HG02870 (cell line): ENCODE data around the gene SP2.

Experiments
- ATAC-seq: cut with Tn5 transposase; IDR thresholded peaks from one replicate; pipeline ENCODE4 v1.9.1; 2021; ENCODE audit warnings: mild to moderate bottlenecking, moderate library complexity; ENCODE audit not compliant: unreplicated experiment

SP2 gene

DNA sequence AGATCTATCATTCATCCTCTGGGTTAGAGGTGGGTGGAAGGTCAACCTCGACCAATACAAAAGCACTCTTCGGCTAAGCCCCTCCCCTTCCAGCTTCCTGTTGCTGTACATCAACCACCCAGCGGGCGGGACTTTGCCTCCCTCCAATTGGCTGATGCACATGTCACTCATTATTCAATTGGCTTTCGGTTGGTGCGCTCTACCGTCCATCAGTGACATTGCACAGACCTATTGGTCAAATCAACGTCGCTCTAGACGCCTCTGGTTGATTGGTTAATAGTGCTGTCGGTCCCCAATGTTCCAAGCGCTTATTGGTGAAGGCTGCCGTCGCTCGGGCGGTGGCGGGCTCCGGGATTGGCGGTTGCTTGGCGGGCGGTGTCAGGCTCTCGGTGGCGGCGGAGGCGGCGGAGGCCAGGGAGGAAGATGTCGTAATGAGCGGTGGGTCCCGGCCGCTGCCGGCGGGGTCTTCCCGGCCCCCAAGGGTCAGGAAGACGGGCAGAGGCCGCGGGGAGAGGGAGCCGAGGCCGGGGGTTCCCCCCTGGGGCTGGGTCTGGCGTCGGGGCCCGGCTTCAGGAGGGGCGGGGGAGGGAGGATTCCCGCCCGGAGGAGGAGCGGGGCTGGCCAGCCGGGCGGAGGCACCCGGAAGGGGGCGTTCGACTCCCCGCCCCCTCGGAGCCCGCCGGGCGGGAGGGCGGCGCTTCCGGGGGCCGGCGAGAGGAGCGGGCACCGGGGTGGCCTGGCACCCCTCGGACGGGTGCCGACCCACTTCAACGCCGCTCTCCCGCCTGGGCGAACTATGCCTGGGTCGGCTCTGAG is at the start of gene SP2:
SP2 (plus strand) TSS at position 381 of the 816 bp plus-strand sequence; CDS start at position 432, 51 bp downstream.
- peak; percentile 89 for ATAC-seq

DNA sequence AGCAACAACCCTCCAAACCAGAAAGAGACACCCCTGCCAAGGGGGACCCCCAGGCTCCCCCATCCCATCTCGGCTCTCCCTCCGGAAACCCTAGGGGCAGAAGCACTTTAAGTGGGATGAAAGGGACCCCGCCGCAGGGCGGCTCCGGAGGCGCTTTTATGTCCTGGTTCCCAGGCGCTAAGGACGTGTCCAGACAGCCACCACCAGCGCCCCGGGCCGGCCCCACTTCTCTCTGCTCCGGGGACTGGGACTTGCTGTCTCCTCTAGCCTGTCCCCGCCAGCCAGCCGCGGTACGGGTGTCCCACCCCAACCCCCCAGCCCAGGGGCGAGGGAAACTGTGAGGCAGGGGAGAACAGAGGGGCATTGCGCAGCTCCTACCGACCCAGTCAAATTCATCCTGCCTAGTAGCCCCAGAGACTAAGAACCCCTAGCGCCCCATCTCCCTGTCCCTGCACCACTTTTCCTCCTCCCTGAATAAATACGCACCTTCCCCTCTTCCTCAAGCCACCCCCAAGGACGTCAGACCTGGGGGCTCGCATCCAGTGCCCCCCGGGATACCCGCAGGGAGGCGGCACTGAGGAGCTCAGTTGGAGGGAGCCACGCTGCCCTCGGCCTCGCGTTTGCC is 49.2 kb upstream of the SP2 start:
- ATAC-seq, result no peak

DNA sequence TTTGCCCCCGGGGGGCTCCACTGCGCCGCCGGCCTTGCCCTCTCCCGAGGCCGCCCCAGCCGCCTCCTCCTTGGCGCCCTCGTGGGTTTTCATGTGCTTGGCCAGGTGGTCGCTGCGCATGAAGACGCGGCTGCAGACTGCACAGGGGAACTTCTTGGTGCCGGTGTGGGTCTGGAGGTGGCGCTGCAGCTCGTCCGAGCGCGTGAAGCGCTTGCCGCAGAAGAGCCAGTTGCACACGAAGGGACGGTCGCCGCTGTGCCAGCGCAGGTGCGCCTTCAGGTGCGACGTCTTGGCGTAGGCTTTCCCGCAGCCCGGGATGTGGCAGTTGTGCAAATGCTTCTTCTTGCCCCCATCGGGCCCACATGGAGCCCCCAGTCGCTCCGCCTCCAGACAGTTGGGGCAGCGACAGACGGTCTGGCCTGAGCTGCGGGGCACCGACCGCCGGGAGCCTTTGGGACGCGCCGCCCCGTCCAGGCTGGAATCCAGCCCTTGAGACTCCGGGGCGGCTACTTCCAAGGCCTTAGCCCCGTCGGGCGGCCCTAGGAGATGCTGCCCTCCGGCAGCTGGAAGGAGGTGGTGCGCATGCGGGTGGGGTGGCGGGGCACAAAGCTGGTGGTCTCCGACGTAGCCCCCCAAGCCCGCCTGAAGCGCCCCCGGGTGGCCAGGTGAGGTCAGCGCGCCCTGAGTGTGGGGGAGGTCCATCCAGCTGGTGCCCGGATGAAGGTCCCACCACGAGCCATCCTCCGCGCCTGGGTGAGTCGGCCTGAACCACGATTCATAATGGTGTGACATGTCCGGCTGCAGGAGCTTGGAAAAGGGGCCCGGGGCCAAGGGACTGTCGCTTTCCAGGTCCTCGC is 48.5 kb upstream of the SP2 start:
- ATAC-seq, result no peak

DNA sequence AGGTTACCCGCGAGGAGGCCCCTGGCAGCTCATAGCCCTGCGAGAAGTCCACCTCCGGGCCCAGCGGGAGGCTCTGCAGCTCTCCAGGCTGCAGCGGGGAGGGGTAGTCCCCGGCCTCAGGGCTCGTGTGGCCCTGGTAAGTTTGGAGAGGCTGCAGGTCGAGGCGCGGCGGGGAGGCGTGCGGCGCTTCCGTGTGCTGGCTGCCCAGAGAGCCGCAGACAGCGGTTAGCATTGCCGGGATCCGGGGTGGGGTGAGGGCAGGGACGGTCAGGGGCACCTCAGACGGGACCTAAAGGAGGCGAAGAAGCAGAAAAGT is 47.9 kb upstream of the SP2 start:
- ATAC-seq, result no peak

DNA sequence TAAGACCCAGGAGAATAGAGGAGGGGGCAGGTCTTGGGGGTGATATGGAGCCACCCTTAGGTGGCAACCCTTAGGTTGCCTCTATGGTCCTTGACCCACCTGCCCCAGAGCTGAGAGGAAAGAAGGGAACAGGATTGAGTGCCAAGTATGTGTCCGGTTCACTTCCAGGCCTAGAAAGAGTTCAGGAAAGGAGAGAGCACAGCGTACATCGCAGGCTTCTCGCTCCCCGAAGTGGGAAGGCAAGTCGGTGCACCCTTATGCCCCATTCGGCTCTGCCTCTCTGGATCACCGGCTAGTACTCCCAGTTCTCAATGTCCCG is 45.7 kb upstream of the SP2 start:
- ATAC-seq, result no peak

DNA sequence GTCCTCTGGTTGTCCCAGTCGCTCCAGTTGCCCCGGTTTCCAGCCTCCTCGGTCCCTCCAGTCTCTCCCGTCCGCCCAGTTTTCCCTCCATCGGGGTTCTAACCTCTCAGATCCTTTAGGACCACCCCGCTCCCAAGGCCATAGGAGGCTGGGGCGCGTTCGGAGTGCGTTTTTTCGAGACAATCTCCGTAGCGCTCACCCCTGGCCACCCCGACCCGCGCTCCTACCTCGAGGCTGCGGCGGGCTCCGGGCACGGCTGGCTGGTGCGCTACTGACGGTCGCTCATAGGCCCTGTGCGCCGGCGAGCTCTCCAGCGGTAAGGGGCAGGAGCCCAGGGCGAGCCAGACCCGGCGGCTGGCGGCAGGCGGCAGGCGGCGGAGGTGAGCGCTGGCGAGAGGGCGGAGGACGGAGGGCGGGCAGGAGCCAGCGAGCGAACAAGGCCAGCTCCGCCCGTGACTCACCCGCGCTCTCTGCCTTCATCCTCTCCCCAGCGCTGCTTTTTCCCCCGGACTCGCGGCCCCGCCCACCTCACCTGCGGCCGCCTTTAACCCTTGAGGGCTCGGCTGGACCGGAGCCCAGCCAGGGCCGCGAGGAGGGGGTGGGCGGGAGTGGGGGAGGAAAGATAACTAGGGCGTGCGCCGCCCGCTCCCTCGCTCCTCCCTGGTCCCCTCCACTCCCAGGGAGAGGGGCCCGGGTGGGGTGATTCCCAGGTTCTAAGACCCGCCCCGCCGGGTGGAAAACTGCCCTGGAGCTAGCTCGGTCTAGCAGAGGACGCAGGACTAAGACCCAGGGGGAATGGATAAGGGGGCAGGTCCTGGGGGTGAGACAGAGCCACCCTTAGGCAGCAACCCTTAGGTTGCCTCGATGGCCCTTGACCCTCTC is 45.1 kb upstream of the SP2 start, which contains the start of gene SP6:
SP6 (minus strand) TSS at position 472 of the 882 bp plus-strand sequence. CDS start 2,734 bp downstream, outside the sequence.
- no peak for ATAC-seq

DNA sequence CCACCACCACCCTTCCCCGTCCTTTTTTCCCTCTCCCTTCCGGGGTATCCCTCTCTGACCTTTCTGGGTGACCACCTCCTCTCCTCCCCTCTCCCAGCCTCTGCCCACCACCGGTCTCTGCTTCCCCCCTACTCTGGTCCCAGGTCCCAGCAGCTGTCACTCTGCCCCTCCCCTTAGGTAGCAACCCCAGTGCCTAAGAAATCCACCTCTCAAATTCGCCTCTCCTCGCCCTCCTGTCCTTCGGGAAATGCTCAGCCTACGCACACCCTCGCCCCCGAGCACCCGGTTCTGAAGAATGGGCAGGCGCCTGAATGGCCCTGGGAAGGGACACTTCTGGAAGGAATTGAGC is 44.3 kb upstream of the SP2 start:
- no peak for ATAC-seq

DNA sequence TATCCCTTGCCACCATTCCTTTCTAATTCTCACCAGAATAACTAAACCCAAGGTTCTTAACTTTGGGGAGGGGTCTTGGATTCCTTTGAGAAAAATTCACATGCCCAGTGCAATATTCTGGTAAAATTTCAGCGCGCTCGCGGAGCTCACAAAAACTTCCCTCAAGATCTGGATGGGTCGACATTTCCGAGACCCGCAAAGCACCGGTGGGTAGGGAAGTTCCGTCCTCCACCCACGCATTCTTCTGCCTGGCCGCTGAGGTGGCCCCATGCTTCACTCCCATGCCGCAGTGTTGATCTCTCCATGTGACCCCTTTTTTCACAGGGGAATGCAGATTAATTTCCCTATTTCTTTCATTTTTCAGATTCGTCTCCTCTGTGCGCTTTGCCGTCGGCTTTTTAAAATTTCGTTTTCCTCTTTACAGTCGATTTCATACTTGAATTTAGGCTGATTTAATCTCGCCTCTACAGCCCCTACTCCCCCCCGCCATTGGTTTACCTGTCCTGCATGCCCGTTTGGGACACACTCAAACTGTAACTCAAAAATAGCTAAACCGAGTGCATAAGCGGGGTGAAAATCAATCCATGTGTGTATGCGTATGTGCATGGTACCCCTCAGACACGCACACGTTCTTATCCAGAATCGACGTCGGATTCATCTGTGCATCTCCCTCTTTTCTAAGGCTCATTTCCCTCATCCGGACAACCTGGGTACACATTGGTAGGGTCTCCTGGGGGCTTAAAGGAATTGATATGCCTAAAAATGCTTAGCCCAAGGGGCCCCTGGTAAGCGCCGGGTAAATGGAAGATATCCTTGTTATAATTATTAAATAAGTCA is 43.7 kb upstream of the SP2 start:
- ATAC-seq, result no peak

DNA sequence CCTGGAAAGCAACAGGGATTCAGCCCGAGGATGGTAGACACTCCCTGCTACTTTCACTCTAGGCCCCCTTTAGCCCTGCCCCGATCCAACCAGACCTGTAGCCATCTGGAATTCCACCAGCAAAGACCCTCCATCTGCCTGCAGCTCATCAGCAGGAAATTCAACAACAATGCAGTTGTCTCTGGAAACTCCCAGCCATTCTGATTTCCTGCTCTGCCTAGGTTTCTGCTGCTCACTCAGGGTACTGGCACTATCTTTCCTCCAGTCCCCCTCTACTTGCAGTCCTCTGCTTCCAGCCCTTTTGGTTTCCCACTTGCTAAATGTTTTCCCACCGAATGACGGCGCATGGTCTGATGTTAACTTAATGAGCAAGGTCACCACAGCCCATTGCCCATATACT is 42.4 kb upstream of the SP2 start:
- no peak for ATAC-seq

DNA sequence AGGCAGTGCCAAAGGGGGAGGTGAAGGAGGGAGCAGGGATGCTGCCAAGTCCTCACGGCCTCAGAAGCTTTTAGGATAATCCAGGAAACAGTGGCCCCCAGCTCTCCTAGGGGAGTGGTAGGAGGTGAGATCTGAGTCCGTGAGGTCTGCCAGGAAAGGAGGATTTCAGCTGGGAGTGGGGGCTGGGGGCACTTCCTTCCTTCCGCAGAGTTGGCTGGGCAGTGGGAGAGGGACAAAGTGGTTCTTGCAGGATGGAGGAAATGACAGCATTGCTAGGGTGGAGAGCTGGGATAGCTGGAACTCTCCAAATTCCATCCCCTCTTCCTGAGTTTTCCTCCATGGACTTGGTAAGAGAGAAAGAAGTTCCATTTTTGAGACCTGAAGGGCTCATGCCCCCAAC is 40.3 kb upstream of the SP2 start:
- no peak for ATAC-seq

DNA sequence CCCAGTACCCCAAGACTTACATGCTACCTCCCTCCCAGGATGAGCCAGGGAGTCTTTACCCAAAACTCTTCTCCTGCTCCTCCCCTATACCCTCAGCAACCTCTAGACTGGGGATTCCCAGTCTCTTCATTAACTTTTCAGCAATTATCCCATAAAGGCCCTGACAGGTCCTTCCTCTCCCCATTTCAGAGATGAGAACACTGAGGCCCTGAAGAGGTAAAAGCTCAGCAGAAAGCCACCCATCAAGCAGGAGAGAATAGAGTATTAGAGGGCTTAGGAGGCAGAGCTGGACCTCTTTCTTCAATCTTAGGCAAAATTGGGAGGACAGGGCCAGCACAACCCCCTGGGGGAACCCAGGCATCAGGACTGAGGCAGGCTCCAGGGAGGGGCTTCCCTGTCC is 39.2 kb upstream of the SP2 start:
- no peak for ATAC-seq

DNA sequence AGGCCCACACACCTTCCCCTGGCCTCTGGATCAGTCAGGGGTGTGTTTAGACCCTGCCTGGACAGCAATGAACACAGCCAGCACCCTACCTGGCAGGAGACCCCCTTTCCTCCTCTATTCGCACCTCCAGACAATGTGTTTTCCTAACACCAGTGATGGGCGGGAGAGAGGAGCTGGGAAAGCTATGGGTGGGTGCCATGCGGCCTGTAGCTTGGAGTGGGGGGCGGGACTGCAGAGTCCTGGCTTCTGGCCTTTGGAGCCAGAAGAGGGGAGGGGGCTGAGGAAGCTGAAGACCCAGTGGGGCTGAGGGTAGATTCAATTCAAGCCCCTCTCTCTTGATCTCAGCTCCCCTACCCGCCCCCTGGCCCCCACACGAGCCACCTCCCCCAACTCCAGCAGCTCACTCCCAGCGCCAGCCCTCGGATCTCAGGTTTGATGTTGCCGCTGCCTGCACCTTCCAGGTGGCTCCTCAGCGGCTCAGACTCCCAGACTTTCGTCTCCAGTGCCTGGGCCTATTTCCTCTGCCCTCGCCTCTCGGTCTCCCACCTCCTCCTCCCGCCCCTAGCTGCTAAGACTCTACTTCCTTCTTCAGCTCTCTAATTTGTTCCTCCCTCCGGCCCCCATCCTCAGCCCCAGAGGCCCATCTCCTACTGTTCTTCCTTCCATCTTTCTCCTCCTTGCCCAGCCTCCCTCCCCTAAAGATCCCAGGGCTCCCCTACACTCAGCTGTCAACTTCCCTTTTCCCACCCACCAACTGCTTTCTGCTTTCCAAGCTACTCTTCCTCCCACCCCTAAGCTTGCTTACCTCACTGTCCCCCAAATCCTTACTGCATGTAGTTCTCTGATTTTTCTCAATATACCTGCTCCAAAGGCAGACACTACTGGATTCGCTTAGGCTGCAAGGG is 38.2 kb upstream of the SP2 start:
- ATAC-seq, result no peak

DNA sequence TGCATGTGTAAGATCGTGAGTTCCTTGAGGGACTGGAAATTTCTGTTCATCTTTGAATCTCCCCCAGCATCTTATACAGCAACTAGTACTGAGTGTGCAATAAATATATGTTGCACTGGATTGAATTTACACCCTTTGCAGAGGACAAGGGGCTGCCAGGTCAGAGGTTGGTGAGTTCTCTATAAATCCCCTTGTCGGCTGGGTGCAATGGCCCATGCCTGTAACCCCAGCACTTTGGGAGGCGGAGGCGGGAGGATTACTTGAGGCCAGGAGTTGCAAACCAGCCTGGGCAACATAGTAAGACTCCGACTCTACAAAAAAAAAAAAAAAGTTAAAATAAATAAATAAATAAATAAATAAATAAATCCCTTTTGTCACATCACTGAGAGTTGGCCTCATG is 35.6 kb upstream of the SP2 start:
- ATAC-seq, result no peak

DNA sequence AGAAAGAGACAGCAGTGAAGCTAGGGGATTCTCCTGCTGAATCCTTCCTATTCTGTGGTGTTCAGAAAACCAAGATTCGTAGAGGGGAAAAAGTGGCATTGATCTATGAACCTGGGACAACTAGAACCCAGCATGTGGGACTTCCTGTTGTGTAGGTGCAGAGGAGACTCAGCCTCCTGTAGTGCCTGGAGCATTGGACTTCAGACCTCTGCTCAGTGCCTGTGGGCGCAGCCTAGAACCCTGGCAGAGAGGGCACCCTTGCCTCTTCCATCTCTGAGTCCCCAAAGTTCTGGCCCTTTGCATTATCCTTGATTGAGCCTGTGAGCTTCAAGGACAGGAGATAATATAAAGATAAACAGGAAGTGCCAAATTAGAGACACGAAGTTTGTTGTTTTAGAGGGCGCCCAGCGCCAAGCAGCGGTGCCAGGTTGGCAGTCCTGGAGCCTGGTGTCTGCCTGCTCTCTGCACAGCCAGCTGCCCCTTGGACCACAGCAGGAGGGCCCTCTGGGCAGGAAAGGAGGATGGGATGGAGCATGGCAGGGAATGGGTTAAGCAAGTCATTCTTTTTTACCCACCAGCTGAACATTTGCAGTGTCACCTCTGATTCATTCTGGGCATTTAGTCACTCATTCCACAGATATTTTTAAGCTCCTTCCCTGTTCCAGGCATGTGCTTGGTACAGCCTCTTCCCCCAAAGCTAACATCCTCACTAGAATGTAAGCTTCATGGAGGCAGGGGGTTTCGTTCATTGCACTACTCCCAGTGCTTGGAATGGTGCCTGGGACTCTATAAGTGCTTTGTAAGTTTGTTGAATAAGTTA is 33.2 kb upstream of the SP2 start:
- ATAC-seq, result no peak

DNA sequence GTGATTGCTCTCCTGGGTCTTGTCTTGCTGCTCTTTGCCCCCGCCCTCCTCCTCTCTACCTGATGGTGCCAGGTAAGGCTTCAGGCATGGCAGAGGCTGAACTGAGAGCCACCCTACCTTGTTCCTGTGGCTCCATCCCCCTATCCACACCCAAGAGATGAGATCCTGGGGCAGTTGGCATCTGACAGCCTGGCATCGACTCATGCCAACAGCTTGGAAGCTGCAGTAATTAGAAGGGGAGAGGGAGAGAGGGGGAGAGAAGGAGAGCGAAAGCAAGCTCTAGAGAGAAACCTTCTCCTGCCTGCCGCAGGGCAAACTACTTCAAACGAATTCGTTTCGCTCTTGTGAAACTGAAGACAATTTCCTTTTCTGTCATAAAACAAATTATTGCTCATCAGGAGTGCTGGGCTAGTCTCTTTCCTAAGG is 31.2 kb upstream of the SP2 start:
- ATAC-seq, result no peak

DNA sequence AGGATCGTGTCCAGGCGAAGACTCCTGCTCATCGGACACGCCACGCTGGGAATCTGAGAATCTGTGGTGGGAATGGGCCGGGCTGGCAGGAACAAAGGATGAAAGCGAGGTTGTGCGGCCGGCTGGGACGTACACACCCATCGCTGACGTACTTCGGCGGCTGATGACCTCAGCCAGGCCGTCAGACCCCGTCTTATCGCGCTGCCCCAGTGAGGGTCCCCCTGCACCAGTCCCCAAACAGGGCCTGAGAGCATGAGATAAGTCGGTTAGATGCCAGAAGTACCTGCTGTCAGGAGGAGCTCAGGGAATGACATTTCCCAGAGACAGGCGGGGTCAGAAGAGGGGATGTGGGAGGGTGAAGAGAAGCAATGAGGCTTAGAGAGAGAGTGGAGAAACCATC is 29.1 kb upstream of the SP2 start:
- no peak for ATAC-seq

DNA sequence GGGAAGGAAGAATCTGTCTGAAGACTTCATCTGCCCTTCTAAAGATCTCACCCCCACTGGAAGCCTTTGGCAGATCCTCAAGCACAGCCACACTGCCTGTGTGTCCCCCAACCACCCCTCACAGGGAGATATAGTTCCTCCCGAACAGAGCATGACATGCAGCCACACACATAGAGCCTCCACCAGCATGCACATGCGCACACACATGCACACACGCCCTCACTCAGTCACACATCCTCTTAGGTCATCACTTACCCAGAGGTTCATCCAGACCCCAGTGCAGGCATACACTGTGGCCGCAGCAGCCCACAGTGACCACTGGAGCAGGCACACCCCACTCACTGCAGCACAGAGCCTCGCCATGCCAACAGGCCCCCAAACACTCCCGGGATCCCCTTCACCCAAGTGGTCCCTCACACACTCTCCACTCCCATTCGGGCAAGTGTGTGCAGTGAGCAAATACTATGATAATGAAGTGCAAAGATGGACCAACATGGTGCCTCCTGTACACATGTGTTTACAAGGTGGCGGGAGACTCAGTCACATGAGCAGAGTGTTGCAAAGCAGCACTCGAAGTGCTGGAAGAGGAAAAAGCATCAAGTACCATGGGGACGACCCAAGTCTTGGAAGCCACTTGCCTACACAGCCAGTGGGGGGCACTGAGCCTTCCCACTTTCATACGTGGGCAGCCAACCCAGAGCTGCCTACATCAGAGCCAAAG is 28.1 kb upstream of the SP2 start:
- ATAC-seq, result no peak

DNA sequence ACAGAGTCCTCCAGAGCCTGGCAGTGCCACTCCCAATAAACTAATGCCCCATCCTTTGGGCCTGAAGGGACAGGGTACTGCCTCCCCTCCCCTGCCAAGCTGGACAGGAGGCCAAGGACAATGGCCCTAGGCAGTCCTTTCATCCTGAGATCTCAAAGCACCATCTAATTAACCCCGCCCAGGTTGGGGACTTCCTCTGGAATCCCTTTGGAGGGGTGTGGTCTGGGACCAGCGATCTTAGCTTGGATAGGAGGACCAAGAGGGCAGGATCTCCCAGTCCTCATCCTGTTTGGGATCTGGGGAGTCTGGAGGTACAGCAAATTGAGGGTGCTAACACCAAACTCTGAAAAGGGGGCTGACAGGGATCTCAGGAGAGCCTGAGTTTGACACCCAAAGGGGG is 26.9 kb upstream of the SP2 start:
- no peak for ATAC-seq
